Hippocampal formation (tissue), 2 donors: ENCODE measurements around the gene TGM1.
A peak's percentile ranks its signal among the peaks of the same experiment; 100 is the strongest.

Experiments used
- DNase-seq, 2 donors: peaks; one replicate each; lab custom pipeline; 2025; lab: John Stamatoyannopoulos, UW

Gene TGM1

GRCh38 chr14:24262821-24263733 lies at the start of gene TGM1:
Gene TGM1 (minus strand): TSS chr14:24263177. CDS start chr14:24262352, 825 bp downstream.
- DNase-seq, result no peak

GRCh38 chr14:24311837-24312615 lies 49.0 kb upstream of the TGM1 start:
- DNase-seq, result no peak

GRCh38 chr14:24310646-24311604 lies 47.9 kb upstream of the TGM1 start, which contains the start of gene LTB4R:
Gene LTB4R (plus strand): TSS chr14:24311502. CDS start chr14:24315652, 4,150 bp downstream.
- peak in 1 of 2 donors; percentile 70 for DNase-seq

GRCh38 chr14:24310265-24310645 lies 47.3 kb upstream of the TGM1 start:
- DNase-seq, result no peak

GRCh38 chr14:24309538-24310264 lies 46.7 kb upstream of the TGM1 start, which contains the start of gene LTB4R2:
Gene LTB4R2 (plus strand): TSS chr14:24310140. CDS start chr14:24310665, 525 bp downstream.
- no peak for DNase-seq

- DNase-seq, result no peak
These were observed 45.6 kb upstream of the TGM1 start for GRCh38 chr14:24308342-24309124.

GRCh38 chr14:24307575-24308341 lies 44.8 kb upstream of the TGM1 start, which contains the start of gene CIDEB:
Gene CIDEB (minus strand): TSS chr14:24307977. CDS start chr14:24307858, 119 bp downstream.
- DNase-seq, result peak; percentile 17 to 34

- DNase-seq, result no peak
These were observed 44.2 kb upstream of the TGM1 start for GRCh38 chr14:24307156-24307574.

- DNase-seq, result no peak
These were observed 41.0 kb upstream of the TGM1 start for GRCh38 chr14:24304019-24304387.

GRCh38 chr14:24300326-24300980 lies 37.5 kb upstream of the TGM1 start:
- DNase-seq, result no peak

GRCh38 chr14:24299255-24300191 lies 36.5 kb upstream of the TGM1 start, which contains the start of the genes DHRS1 and NOP9:
Gene DHRS1 (minus strand): TSS chr14:24299780. CDS start chr14:24299106, 674 bp downstream.
Gene NOP9 (plus strand): TSS chr14:24299850. CDS start chr14:24299955, 105 bp downstream.
- peak; percentile 66 to 85 for DNase-seq

- DNase-seq, result no peak
These were observed 35.9 kb upstream of the TGM1 start for GRCh38 chr14:24298892-24299254.

GRCh38 chr14:24297190-24297964 lies 34.4 kb upstream of the TGM1 start:
- no peak for DNase-seq

- DNase-seq, result peak; percentile 22 to 69
These were observed 33.6 kb upstream of the TGM1 start for GRCh38 chr14:24296341-24297157.

GRCh38 chr14:24293525-24293924 lies 30.5 kb upstream of the TGM1 start:
- DNase-seq, result no peak
